GM21390 (cell line): ENCODE measurements around the gene HTR1A.

Experiments used
- ATAC-seq: cut with Tn5 transposase; IDR thresholded peaks from one replicate; pipeline ENCODE4 v1.9.1; 2021; ENCODE audit not compliant: unreplicated experiment

HTR1A gene

GRCh38 chr5:63962279-63962678 lies at the start of gene HTR1A:
TSS of gene HTR1A (minus strand) at chr5:63962445. CDS start at chr5:63961719, 726 bp downstream.
- ATAC-seq, result no peak

DNA sequence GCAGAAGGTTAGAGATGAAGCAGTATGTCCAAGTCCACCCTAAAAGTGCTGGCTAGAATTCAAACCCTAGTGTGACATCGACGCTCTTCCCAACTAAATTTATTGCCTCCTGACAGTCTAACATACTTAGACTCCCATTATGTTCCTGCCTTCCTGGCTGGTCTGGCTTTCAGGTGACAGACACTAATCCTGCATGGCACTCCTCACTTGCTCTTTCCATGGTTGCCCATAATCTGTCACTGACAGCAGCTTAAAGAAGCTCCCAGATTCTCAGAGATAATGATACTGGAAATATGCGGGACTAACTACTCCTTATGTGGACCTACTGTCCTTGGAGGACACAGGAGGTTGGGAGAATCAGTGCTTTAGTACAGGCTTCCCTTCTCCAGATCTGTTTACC lies 41.7 kb upstream of the HTR1A start:
- ATAC-seq, result no peak

DNA sequence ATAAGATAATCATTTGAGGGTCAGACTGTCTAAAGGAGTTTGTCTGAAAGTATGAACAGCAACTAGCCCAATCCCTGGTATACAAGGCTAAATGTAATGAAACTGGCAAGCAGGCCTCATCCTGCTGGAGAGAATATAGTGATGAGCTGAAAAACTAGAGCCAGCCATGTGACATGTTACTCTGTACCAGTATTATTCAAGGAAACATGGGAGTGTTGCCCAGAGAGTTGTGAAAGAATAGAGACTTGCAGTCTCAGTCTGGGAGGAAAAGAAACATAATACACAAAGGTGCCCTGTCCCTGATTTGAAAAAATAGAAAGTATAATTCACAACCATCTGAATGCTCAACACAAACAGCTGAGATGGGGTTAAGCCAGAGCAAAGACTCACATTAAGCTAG lies 37.9 kb upstream of the HTR1A start:
- no peak for ATAC-seq

DNA sequence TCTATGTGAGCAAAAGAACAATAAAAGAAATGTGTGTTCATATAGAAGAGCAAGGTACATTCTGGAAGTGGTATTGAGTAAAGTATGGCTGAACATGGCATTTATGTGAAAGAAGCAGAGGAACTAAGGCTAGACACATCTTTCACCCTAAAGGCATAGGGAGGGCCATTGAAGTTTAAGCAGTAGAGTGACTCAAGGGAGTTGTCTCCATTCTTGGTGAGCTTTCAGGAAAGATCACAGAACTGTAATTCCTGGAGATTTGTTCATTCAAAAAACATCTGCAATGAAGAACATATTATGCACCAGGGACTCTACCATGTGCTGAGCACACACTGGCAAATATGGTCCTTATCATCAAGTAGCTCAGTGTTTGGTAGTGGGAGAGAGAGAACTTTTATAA lies 24.8 kb upstream of the HTR1A start:
- no peak for ATAC-seq

GRCh38 chr5:63981864-63982263 lies 19.6 kb upstream of the HTR1A start:
- ATAC-seq, result no peak

DNA sequence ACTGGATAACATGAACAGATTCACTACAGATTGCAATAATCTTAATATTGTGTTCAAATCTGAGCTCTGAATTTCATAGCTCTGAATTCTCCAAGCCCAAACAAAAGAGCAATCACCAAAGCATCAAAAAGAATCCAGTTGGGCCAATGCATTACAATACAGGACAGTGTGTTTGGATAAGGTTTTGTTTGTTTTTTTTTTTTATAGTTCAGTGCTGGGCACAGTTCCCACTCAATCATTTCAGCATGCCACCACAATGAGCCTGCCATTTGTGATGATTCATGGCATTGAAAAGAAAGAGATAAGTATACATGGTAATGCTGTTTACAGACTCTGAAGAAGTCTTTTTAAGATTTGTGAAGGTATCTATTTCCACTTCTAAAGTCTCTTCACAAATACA lies 1.7 kb upstream of the HTR1A start:
- no peak for ATAC-seq

- peak; percentile 85 for ATAC-seq
These were observed 963 bp upstream of the HTR1A start for GRCh38 chr5:63963080-63963735.

DNA sequence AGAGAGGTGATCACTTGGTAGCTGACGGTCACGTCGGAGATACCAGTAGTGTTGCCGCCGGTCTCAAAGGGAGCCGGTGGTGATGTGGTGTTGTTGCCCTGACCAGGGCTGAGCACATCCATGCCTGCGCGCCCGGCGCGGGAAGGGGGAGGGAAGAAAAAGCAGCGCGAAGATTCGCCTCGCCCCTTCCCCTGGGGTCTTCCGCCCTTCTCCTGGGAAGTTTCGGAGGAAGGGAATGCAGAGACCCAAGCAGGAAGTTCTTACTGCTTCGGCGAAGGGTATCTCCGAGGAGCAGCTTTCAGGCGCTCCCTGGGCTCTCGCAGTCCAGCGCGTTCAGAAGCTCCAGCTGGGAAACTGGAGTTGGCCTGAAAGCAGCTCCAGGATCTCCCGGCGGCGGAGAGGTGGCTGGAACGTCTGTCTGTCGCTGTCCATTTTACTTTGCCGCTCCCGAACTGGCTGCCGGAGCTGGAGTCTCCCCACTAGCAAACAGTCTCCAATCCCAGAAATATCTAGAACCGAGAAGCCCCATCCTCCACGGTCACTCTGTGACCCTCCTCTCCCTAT lies 565 bp downstream of the HTR1A start:
- no peak for ATAC-seq

- ATAC-seq, result no peak
These were observed 1.1 kb downstream of the HTR1A start for GRCh38 chr5:63961125-63961597.

GRCh38 chr5:63960646-63961045 lies 1.6 kb downstream of the HTR1A start:
- no peak for ATAC-seq

DNA sequence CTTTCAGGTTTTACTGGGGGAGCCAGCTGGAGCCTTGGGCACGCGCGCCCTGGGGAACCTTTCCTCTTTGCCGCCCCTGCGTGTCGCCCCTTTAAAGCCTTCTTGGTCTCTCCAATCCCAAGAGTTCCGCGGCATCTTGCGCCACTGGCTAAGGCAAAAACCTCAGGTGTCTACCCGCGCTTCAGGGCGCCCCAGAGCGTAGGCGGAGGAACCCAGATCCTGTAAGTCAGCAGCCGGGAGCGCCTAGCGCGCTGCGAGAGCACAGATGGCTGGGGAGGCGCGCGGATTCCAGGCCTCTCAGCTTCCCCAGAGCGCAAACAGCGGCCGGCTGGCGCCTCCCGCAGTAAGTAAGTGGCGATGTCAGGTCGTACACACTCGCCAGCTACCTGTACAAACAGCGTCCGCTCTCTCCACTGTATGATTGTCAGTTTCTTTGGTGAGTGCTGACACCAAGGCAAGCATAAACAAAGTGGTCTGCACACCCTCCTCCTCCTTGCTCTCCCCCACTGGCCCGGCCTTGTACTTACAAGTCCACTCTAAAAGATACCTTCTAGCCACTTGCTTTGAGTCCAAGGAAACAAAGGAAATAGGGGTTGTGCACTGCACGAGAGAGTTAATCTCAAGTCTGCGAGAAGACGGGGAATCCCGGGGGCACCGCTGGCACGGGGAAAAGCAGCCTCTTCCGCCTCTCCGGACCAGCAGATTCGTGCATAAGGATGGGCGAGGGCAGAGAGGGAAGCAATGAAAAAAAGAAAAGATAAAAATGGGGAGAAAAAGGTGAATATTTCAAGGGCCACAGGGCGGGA lies 2.9 kb downstream of the HTR1A start:
- no peak for ATAC-seq

DNA sequence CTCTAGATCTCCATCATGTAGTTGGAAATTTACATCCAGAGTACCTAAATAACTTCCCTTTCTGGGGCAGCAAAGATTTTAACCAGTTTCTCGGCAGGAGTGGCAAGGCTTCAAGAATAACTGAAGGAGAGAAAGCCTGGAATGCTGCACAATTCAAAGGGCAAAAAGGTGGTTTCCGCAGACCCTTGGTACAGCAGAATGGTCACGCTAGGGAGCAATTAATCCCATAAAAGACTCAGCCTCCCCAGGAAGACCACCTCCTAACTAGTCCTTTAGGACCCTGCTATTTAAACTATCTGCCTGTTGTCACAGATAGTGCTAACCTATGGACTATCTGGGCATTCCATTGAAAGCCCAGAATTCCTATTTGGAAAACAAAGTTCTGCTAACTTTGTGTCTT lies 3.6 kb downstream of the HTR1A start:
- ATAC-seq, result no peak

GRCh38 chr5:63957617-63958016 lies 4.6 kb downstream of the HTR1A start:
- ATAC-seq, result no peak

- ATAC-seq, result no peak
These were observed 9.0 kb downstream of the HTR1A start for GRCh38 chr5:63953217-63953616.

DNA sequence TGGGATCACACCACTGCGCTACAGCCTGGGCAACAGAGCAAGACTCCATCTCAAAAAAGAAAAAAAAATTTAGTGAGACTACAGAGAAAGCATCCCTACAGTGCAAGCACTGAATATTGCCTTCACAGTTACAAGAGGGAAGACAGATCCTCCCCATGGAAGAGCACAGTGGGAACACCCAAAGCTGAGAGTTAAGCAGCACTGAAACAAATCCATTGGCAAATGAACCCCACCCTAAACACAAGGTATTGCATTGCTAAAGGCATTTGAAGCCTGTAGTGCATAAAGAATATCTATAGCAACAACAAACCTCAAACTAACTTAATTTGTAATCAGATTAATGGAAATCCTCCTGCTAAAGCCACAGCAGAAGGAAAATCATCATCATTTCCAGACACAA lies 27.1 kb downstream of the HTR1A start:
- ATAC-seq, result no peak

GRCh38 chr5:63931836-63932235 lies 30.4 kb downstream of the HTR1A start:
- no peak for ATAC-seq

GRCh38 chr5:63928451-63928850 lies 33.8 kb downstream of the HTR1A start:
- ATAC-seq, result no peak

GRCh38 chr5:63923914-63924313 lies 38.3 kb downstream of the HTR1A start:
- ATAC-seq, result no peak

- ATAC-seq, result no peak
These were observed 42.3 kb downstream of the HTR1A start for GRCh38 chr5:63919763-63920478.

GRCh38 chr5:63916786-63917185 lies 45.5 kb downstream of the HTR1A start:
- no peak for ATAC-seq

GRCh38 chr5:63911871-63912270 lies 50.4 kb downstream of the HTR1A start:
- no peak for ATAC-seq
